Parathyroid adenoma (tissue), 2 donors: ENCODE measurements around the gene GALNT8.

Source experiments
- H2AFZ ChIP-seq: fragments of 300-600 bp; sonication (generic); one replicate; pipeline ENCODE4 v1.7.0; 2017; ENCODE audit warnings: antibody characterized with exemption, mild to moderate bottlenecking
- H3K27ac ChIP-seq: fragments of 300-600 bp; sonication (generic); one replicate; pipeline ENCODE4 v1.7.0; 2017
- H3K27me3 ChIP-seq: fragments of 300-600 bp; sonication (generic); one replicate; pipeline ENCODE4 v1.7.0; 2017; ENCODE audit warnings: low read length; ENCODE audit not compliant: control insufficient read depth, insufficient read depth
- H3K36me3 ChIP-seq: fragments of 300-600 bp; sonication (generic); one replicate; pipeline ENCODE4 v1.7.0; 2017; ENCODE audit warnings: low read length; ENCODE audit not compliant: control insufficient read depth, insufficient read depth
- H3K4me1 ChIP-seq: fragments of 300-600 bp; sonication (generic); one replicate; pipeline ENCODE4 v1.7.0; 2017; ENCODE audit warnings: control low read depth
- H3K4me2 ChIP-seq: fragments of 300-600 bp; sonication (generic); one replicate; pipeline ENCODE4 v1.7.0; 2017; ENCODE audit warnings: low read length
- H3K4me3 ChIP-seq: fragments of 300-600 bp; sonication (generic); one replicate; pipeline ENCODE4 v1.7.0; 2017; ENCODE audit warnings: low read depth, low read length
- H3K79me2 ChIP-seq: fragments of 300-600 bp; sonication (generic); one replicate; pipeline ENCODE4 v1.7.0; 2017; ENCODE audit warnings: control low read depth
- H3K9ac ChIP-seq: fragments of 300-600 bp; sonication (generic); one replicate; pipeline ENCODE4 v1.7.0; 2017; ENCODE audit warnings: mild to moderate bottlenecking
- H3K9me3 ChIP-seq: fragments of 300-600 bp; sonication (generic); one replicate; pipeline ENCODE4 v1.7.0; 2017; ENCODE audit warnings: low read length; ENCODE audit not compliant: control insufficient read depth
- CTCF ChIP-seq: fragments of 300-600 bp; sonication (generic); IDR thresholded peaks from one replicate; pipeline ENCODE4 v1.7.0; 2017; ENCODE audit warnings: antibody characterized with exemption, mild to moderate bottlenecking
- donor health status: primary hyperparathyroidism.

The GALNT8 gene

GRCh38 chr12:4690760-4691159 lies 29.4 kb upstream of the GALNT8 start:
- Histone ChIP-seq H3K4me2 (no peak overlapping the region), H3K9ac (no peak overlapping the region), H3K79me2 (no peaks in the 10 kb centered on the region), H3K4me1 (no peaks in the 10 kb centered on the region), H2AFZ (no peak overlapping the region), H3K4me3 (no peak overlapping the region), H3K27ac (no peak overlapping the region), H3K36me3 (no peaks in the 10 kb centered on the region), H3K27me3 (no peaks in the 10 kb centered on the region), H3K9me3 (no peaks in the 10 kb centered on the region)
- no peak for TF ChIP-seq CTCF

- no peak overlapping the region for H2AFZ ChIP-seq
- no peak overlapping the region for H3K27ac ChIP-seq
- no peaks in the 10 kb centered on the region for H3K79me2 ChIP-seq
- H3K4me1 ChIP-seq, result no peaks in the 10 kb centered on the region
- no peak overlapping the region for H3K4me2 ChIP-seq
- H3K27me3 ChIP-seq, result no peaks in the 10 kb centered on the region
- no peak overlapping the region for H3K4me3 ChIP-seq
- no peak overlapping the region for H3K9ac ChIP-seq
- H3K9me3 ChIP-seq, result no peaks in the 10 kb centered on the region
- H3K36me3 ChIP-seq, result no peaks in the 10 kb centered on the region
- TF ChIP-seq CTCF, result no peak
Observed at GRCh38 chr12:4700621-4701026, 19.6 kb upstream of the GALNT8 start.

GRCh38 chr12:4701395-4702190 lies 18.6 kb upstream of the GALNT8 start:
- Histone ChIP-seq H3K4me1 (no peaks in the 10 kb centered on the region), H3K4me2 (no peak overlapping the region), H3K27ac (no peak overlapping the region), H3K4me3 (no peak overlapping the region), H3K9me3 (no peaks in the 10 kb centered on the region), H3K9ac (no peak overlapping the region), H3K79me2 (no peaks in the 10 kb centered on the region), H2AFZ (no peak overlapping the region), H3K27me3 (no peaks in the 10 kb centered on the region), H3K36me3 (no peaks in the 10 kb centered on the region)
- no peak for TF ChIP-seq CTCF

GRCh38 chr12:4703676-4704075 lies 16.5 kb upstream of the GALNT8 start:
- TF ChIP-seq CTCF, result no peak
- no peak overlapping the region for H3K27ac ChIP-seq
- H3K4me2 ChIP-seq, result no peak overlapping the region
- no peak overlapping the region for H2AFZ ChIP-seq
- H3K4me3 ChIP-seq, result no peak overlapping the region
- no peaks in the 10 kb centered on the region for H3K36me3 ChIP-seq
- H3K9me3 ChIP-seq, result no peaks in the 10 kb centered on the region
- no peaks in the 10 kb centered on the region for H3K27me3 ChIP-seq
- no peak overlapping the region for H3K9ac ChIP-seq
- H3K79me2 ChIP-seq, result no peaks in the 10 kb centered on the region
- no peaks in the 10 kb centered on the region for H3K4me1 ChIP-seq

- Histone ChIP-seq H3K4me2 (no peak overlapping the region), H3K4me1 (no peaks in the 10 kb centered on the region), H3K9ac (no peak overlapping the region), H3K79me2 (no peaks in the 10 kb centered on the region), H3K9me3 (no peaks in the 10 kb centered on the region), H2AFZ (no peak overlapping the region), H3K4me3 (no peak overlapping the region), H3K36me3 (no peaks in the 10 kb centered on the region), H3K27ac (no peak overlapping the region), H3K27me3 (no peaks in the 10 kb centered on the region)
- no peak for TF ChIP-seq CTCF
Observed at GRCh38 chr12:4705824-4706223, 14.4 kb upstream of the GALNT8 start.
